GM20431 (cell line): ENCODE measurements around the gene TFCP2L1.

Experiments
- in situ Hi-C: fragments of 300-500 bp; cut with MseI, MboI; formaldehyde crosslinking; loops from one replicate; pipeline ENCODE4 v1.15.0; 2020; ENCODE audit warnings: low sequenced_read_pairs; ENCODE audit not compliant: unreplicated experiment

Gene TFCP2L1

DNA sequence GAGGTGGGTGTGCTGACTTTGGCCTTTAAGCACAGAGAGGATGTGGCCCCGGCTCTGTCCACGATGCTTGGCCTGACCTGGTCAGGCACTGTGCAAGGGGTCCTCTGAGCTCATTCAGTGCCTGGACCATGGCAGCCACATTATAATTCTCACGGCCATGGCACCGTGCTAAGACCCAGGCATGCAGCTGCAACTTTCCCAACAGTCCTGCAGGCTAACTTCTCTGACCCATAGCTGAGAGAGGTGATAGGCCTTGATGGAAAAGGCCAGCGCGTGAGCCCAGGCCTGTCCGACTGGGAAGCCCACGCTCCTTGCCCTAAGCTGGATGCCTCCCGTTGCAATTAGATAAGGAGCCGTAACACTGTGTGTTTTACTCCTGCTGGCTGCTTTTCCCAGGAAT lies 99.9 kb downstream of the TFCP2L1 start:
- in situ Hi-C loops, result no loop called here

GRCh38 chr2:121184248-121184862 lies 100.6 kb downstream of the TFCP2L1 start:
- in situ Hi-C loops, result no loop called here

- in situ Hi-C loops, result no loop called here
Observed at GRCh38 chr2:121182520-121182919, 102.5 kb downstream of the TFCP2L1 start.

- in situ Hi-C loops, result no loop called here
Observed at GRCh38 chr2:121179467-121179866, 105.5 kb downstream of the TFCP2L1 start.

GRCh38 chr2:121178730-121179129 lies 106.3 kb downstream of the TFCP2L1 start:
- in situ Hi-C loops, result no loop called here

GRCh38 chr2:121177896-121178295 lies 107.1 kb downstream of the TFCP2L1 start:
- in situ Hi-C loops, result no loop called here

GRCh38 chr2:121175326-121175725 lies 109.7 kb downstream of the TFCP2L1 start:
- in situ Hi-C loops, result no loop called here

GRCh38 chr2:121173806-121174205 lies 111.2 kb downstream of the TFCP2L1 start:
- in situ Hi-C loops, result no loop called here

- in situ Hi-C loops, result no loop called here
Observed at GRCh38 chr2:121173112-121173511, 111.9 kb downstream of the TFCP2L1 start.

DNA sequence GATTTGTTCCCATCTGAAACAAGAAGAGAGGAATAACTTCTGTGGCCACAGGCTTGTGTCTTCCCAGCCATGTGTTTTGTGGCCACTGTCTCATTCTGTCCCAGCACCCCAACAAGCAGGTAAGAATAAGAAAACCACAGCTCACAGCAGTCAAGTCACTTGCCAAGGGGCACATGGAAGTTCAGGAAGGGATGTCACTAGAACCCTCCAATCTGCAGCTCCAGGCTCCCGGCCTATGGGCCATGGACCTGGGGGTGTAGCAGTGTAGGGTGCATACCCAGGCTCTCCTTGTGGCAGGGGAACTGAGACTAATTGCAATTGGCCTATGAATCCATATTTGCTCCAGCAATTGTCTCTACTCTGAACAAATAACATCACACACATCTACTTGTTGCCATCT lies 112.5 kb downstream of the TFCP2L1 start:
- in situ Hi-C loops, result no loop called here

DNA sequence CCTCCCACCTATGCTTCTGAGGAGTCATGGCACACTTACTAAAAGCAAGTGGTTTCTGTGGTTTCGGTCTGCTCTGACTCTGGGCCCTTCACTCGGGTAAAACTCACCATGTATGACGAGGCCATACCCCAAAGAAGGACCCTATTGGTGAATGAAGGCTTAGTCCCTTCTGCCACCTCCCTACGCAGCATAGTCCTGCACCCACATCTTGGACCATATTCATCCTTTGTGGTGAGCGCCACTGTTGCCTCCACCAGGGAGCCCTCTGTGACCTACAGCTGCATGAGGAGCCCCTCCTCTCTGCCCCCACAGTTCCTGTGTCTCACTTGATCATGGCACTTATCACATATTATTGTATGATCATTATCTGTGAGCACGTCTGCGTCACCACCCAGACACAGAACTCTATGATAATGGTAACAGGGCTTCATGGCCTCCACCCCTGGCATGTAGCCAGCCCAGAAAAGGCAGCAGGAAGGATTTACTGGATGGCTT lies 113.3 kb downstream of the TFCP2L1 start:
- in situ Hi-C loops, result no loop called here

DNA sequence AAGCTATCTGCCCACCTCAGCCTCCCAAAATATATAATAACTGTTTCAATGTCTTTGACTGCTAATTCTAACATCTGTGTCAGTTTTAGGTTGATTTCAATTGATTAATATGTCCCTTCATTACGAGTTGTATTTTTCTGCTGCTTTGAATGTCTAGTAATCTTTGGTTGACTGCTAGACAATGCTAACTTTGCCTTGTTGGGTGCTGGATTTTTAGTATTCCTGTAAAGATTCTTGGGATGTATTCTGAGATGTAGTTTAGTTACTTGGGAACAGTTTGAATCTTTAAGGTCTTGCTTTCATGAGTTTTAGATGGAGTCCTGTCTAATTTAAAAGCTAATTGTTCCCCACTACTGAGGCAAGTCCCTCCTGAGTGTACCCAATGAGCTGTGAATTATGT lies 114.4 kb downstream of the TFCP2L1 start:
- in situ Hi-C loops, result no loop called here

- in situ Hi-C loops, result no loop called here
Observed at GRCh38 chr2:121167411-121167810, 117.6 kb downstream of the TFCP2L1 start.
